GM23248 (cell line): ENCODE measurements around the gene PPP1R12B. TPM values are rescaled to one million over a fixed set of nuclear protein-coding genes. Genes with fewer than 3 reads are reported as not detected.
A peak's percentile ranks its signal among the peaks of the same experiment; 100 is the strongest.
"Not testable (repeated sequence)": the region's sequence is repeated elsewhere in the genome, so short reads cannot be mapped to it uniquely, and the experiment has no call there.

Experiments used
- DNase-seq: peaks from one replicate; pipeline ENCODE4 v3.0.0-alpha.2; 2015
- H2AFZ ChIP-seq: fragments of 200-600 bp; sonication (generic); 2 replicates; pipeline ENCODE4 v1.6.1; 2016; ENCODE audit warnings: antibody characterized with exemption
- H3F3A ChIP-seq: fragments of 200-600 bp; sonication (generic); 2 replicates; pipeline ENCODE4 v1.6.1; 2016; ENCODE audit warnings: mild to moderate bottlenecking, antibody characterized with exemption, mixed run types; ENCODE audit not compliant: insufficient read depth
- H3K27ac ChIP-seq: fragments of 200-600 bp; sonication (generic); 2 replicates; pipeline ENCODE4 v1.5.1; 2016; ENCODE audit warnings: mild to moderate bottlenecking
- H3K27me3 ChIP-seq: fragments of 200-600 bp; sonication (generic); replicated peaks from 2 replicates; pipeline ENCODE4 v1.6.1; 2016; ENCODE audit warnings: mild to moderate bottlenecking; ENCODE audit not compliant: insufficient read depth
- H3K36me3 ChIP-seq: fragments of 200-600 bp; sonication (generic); 2 replicates; pipeline ENCODE4 v1.6.1; 2016; ENCODE audit warnings: low read depth, mild to moderate bottlenecking
- H3K4me1 ChIP-seq: fragments of 200-600 bp; sonication (generic); 2 replicates; pipeline ENCODE4 v1.6.1; 2016; ENCODE audit warnings: mild to moderate bottlenecking; ENCODE audit not compliant: insufficient read depth
- H3K4me2 ChIP-seq: fragments of 200-600 bp; sonication (generic); one replicate; pipeline ENCODE4 v1.6.1; 2016; ENCODE audit warnings: mild to moderate bottlenecking; ENCODE audit not compliant: unreplicated experiment
- H3K4me3 ChIP-seq: fragments of 200-600 bp; sonication (generic); 2 replicates; pipeline ENCODE4 v1.5.1; 2016; ENCODE audit warnings: mild to moderate bottlenecking
- H3K79me2 ChIP-seq: fragments of 200-600 bp; sonication (generic); 2 replicates; pipeline ENCODE4 v1.6.1; 2016; ENCODE audit warnings: mild to moderate bottlenecking; ENCODE audit not compliant: insufficient read depth
- H3K9ac ChIP-seq: fragments of 200-600 bp; sonication (generic); 2 replicates; pipeline ENCODE4 v1.6.1; 2016; ENCODE audit warnings: mild to moderate bottlenecking
- H3K9me2 ChIP-seq: fragments of 200-600 bp; sonication (generic); 2 replicates; pipeline ENCODE4 v1.6.1; 2016; ENCODE audit warnings: mixed run types, mild to moderate bottlenecking, moderate library complexity; ENCODE audit not compliant: insufficient read depth
- H3K9me3 ChIP-seq: fragments of 200-600 bp; sonication (generic); one replicate; pipeline ENCODE4 v1.6.1; 2017; ENCODE audit warnings: low read depth
- H4K20me1 ChIP-seq: fragments of 200-600 bp; sonication (generic); 2 replicates; pipeline ENCODE4 v1.6.0; 2016; ENCODE audit not compliant: insufficient read depth
- EZH2 ChIP-seq: fragments of 200-600 bp; sonication (generic); IDR thresholded peaks from 2 replicates; pipeline ENCODE4 v1.6.1; 2018; ENCODE audit warnings: antibody characterized with exemption, mild to moderate bottlenecking; ENCODE audit not compliant: insufficient read depth, poor library complexity, severe bottlenecking
- EZH2phosphoT487 ChIP-seq: fragments of 200-600 bp; sonication (generic); IDR thresholded peaks from 2 replicates; pipeline ENCODE4 v1.6.1; 2018; ENCODE audit warnings: antibody characterized with exemption, moderate library complexity, mild to moderate bottlenecking, low read depth; ENCODE audit not compliant: insufficient read depth
- WGBS, 2 experiments: methylation state at CpG; one replicate each; pipeline ENCODE4 v1.1.6; 2015 to 2017; ENCODE audit warnings: low lambda C conversion rate in 2 of 2, low coverage in 1 of 2; ENCODE audit errors: missing lambda C conversion rate in 2 of 2; 5-methylcytosine and 5-hydroxymethylcytosine counted together
- in situ Hi-C: fragments of 300-500 bp; cut with MboI; formaldehyde crosslinking; loops from 2 replicates; pipeline ENCODE4 v1.15.0; 2020
- polyA plus RNA-seq: library from polyadenylated mRNA; unstranded; fragments of >200 nt; fragmentation: Nextera tagmentation; extraction: Ambion mirVana; gene quantifications from 2 replicates; pipeline ENCODE4 v1.2.1, GENCODE V29; 2016
- small RNA-seq: library from RNA; depleted of rRNA; stranded (forward); fragments of <200 nt; gene quantifications from one replicate; pipeline ENCODE3, GENCODE V24; 2014; ENCODE audit warnings: low read depth, low replicate concordance
- total RNA-seq: library from RNA; depleted of rRNA; stranded (reverse); fragments of >200 nt; shearing (Covaris generic); gene quantifications from 2 replicates; pipeline ENCODE4 v1.2.3, GENCODE V29; 2014; rRNA removed

The PPP1R12B gene
- total and polyA plus RNA-seq, 2 experiments from 2014 or later: 3.6 to 14.6 TPM

DNA sequence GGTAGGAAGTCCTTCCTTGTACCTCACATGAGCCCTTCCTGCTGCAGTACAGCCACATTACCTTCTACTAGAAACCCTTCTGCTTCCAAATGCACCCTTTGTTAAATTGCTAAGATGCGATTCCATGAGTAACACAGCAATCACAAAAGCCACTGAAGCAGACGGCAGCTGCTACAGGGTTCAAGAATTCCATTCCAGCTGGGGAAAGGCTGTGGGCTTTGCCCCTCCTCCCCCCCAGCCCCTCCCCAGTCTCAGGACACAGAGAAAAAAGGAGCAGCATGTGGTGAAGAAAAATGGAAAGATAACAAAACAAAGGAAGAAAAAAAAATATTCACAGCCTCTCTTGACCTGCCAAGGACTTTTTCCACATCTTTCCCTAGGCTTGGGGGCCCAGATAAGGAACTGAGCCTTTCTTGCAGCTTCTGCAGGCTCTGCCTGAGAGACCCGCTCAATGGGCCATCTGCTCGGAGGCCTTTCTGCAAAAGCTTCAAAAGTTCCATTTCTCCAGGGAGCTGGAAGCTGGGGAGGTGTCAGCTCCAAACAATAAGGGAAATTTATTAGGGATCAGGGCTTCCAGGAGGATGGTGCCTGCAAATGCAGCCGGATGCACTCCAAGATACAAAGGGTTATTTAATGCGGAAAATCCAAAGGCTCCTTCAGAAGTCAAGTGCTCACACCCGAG is 289.7 kb downstream of the PPP1R12B start:
- Histone ChIP-seq H4K20me1 (no peaks in the 10 kb centered on the region), H3K36me3 (no peaks in the 10 kb centered on the region), H3K9me3 (no peaks in the 10 kb centered on the region), H3K4me2 (no peak overlapping the region), H3F3A (no peaks in the 10 kb centered on the region), H3K9me2 (no peaks in the 10 kb centered on the region), H2AFZ (no peak overlapping the region), H3K4me1 (no peaks in the 10 kb centered on the region), H3K9ac (no peak overlapping the region), H3K27me3 (peaks cover 66% of the 10 kb centered on the region), H3K79me2 (no peaks in the 10 kb centered on the region), H3K27ac (no peak overlapping the region), H3K4me3 (no peak overlapping the region)
- DNase-seq: no peak
- WGBS, 2 experiments: 57 to 58% methylated on average over 7 of the region's 7 CpGs
- TF ChIP-seq EZH2phosphoT487 (no peak), EZH2 (no peak)
- in situ Hi-C loops: no loop called here

DNA sequence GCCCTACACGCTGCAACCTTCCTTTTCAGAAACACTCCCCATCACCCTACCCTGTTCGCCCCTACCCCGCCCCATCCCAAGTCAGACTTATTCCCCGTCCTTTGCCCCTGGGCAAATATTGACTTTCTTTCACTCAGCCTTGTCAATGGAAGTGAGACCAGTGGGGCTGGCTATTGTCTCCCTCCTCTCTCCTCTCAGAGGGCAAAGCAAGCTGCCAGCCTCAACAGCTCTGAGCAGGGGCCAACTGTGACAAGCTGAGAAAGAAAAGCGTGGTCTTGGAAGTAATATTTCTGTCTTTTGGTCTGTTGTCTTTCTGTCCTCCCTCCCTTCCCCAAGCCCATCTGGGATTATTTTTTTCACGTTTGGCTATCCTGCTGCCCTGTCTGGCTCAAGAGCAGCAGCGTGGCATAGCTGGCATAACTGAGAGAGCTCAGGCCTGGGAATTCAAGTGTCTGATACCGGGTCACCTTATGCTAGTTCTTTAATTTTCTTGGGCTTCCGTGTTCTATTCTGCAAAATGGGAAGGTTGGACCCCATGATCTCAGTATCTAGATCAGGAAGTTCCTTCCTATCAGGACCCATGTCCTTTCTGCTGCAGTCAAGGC is 290.3 kb downstream of the PPP1R12B start:
- H4K20me1 ChIP-seq, H3K9me3 ChIP-seq, DNase-seq, H3K4me3 ChIP-seq, H3K9me2 ChIP-seq, H3K9ac ChIP-seq, H3K79me2 ChIP-seq, in situ Hi-C loops, H3F3A ChIP-seq, H3K36me3 ChIP-seq, H3K27ac ChIP-seq, H3K4me1 ChIP-seq, H2AFZ ChIP-seq, H3K4me2 ChIP-seq: not testable (repeated sequence)
- 56 to 62% methylated on average over 6 to 9 of the region's 9 CpGs for WGBS, 2 experiments
- peaks cover 72% of the 10 kb centered on the region for H3K27me3 ChIP-seq

DNA sequence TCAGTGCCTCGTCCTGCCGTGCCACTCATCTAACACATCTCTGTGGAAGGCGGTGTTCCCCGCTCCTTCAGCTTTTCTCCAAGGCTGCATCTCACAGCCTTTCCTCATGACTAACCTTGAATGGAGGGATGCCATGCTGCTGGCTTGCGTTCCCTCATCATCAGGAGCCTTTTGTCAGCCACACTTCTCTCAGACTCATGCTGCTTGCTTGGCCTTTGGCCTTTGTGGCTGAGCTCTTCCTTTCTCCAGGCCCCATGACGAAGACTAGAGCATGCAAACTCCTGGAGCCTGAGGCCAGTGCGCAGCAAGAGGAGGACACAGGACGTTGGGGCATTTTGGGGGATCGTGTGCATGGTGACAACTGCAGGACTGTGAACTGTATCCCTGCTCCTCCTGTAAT is 291.0 kb downstream of the PPP1R12B start:
- in situ Hi-C loops: no loop called here
- Histone ChIP-seq H3K9ac (no peak overlapping the region), H3F3A (no peaks in the 10 kb centered on the region), H3K9me2 (no peaks in the 10 kb centered on the region), H2AFZ (no peak overlapping the region), H4K20me1 (no peaks in the 10 kb centered on the region), H3K4me3 (no peak overlapping the region), H3K9me3 (no peaks in the 10 kb centered on the region), H3K36me3 (no peaks in the 10 kb centered on the region), H3K4me1 (no peaks in the 10 kb centered on the region), H3K27me3 (peaks cover 76% of the 10 kb centered on the region), H3K79me2 (no peaks in the 10 kb centered on the region), H3K4me2 (no peak overlapping the region), H3K27ac (no peak overlapping the region)
- DNase-seq: peak; percentile 67
- TF ChIP-seq EZH2: no peak
- TF ChIP-seq EZH2phosphoT487: no peak
- WGBS, 2 experiments: 71 to 80% methylated on average over 9 of the region's 9 CpGs

DNA sequence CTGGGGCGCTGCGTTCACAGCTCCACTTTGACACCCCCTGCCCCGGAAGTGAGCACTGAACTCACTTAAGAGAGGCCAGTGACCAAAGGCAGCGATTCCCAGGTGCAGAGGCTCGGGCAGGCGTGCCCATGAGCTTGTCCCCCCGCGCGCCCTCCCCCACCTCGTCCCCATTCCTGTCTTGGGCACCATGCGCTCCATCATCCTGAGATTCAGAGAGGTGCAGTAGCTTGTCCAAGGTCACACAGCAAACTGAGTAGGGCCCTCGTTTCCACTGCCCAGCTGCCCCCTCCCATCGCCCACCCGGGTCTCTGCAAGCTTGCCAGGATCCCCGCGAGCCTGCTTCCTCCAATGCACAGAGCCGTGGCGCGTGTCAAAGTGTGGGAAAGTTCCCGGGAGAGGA is 293.7 kb downstream of the PPP1R12B start:
- Histone ChIP-seq H3K9me3 (no peaks in the 10 kb centered on the region), H3K27me3 (peaks cover 79% of the 10 kb centered on the region), H4K20me1 (no peaks in the 10 kb centered on the region), H3K79me2 (no peaks in the 10 kb centered on the region), H3K9ac (no peak overlapping the region), H3K9me2 (no peaks in the 10 kb centered on the region), H3K27ac (no peak overlapping the region), H3K4me2 (no peak overlapping the region), H3K4me1 (no peaks in the 10 kb centered on the region), H3F3A (no peaks in the 10 kb centered on the region), H3K4me3 (no peak overlapping the region), H2AFZ (no peak overlapping the region), H3K36me3 (no peaks in the 10 kb centered on the region)
- TF ChIP-seq EZH2phosphoT487: no peak
- no peak for TF ChIP-seq EZH2
- 33 to 41% methylated on average over 15 to 20 of the region's 20 CpGs for WGBS, 2 experiments
- in situ Hi-C loops: no loop called here
- no peak for DNase-seq

Small RNA genes within 50 kb of the gene (small RNA-seq; reads per million reads assigned to genes)
- gene AC099336.2 (not detected), gene RF00156 (not detected), gene RNU6-89P (not detected)

Other genes with a start within 250 kb of the PPP1R12B start
- not detected in 2 replicates for gene GPR37L1, start 225.8 kb upstream of the PPP1R12B start, total RNA-seq
- gene GPR37L1, start 225.8 kb upstream of the PPP1R12B start, polyA plus RNA-seq: 0.03 TPM in 1 of 2 replicates, not detected in the other
- gene ARL8A, start 204.0 kb upstream of the PPP1R12B start, total RNA-seq: 25.0 and 32.5 TPM in 2 replicates
- 33.5 and 33.9 TPM in 2 replicates for gene ARL8A, start 204.0 kb upstream of the PPP1R12B start, polyA plus RNA-seq
- gene PTPN7, start 188.1 kb upstream of the PPP1R12B start, total RNA-seq: not detected in 2 replicates
- 0.16 TPM in 1 of 2 replicates, not detected in the other for gene PTPN7, start 188.1 kb upstream of the PPP1R12B start, polyA plus RNA-seq
- not detected in 2 replicates for gene LGR6, start 154.9 kb upstream of the PPP1R12B start, total RNA-seq
- gene LGR6, start 154.9 kb upstream of the PPP1R12B start, polyA plus RNA-seq: not detected in 2 replicates
- gene UBE2T, start 6.8 kb upstream of the PPP1R12B start, total RNA-seq: 12.5 and 18.9 TPM in 2 replicates
- gene UBE2T, start 6.8 kb upstream of the PPP1R12B start, polyA plus RNA-seq: 39.6 and 41.1 TPM in 2 replicates